DMS 273 (cell line): ENCODE data around the gene TINAGL1.
"Not testable (repeated sequence)": the region's sequence is repeated elsewhere in the genome, so short reads cannot be mapped to it uniquely, and the experiment has no call there.

ENCODE experiments used
- DNase-seq: peaks from one replicate; lab custom pipeline; 2025; ENCODE audit not compliant: unreplicated experiment; lab: John Stamatoyannopoulos, UW

The TINAGL1 gene

GRCh38 chr1:31583082-31583994 is 7.0 kb downstream of the TINAGL1 start:
- no peak for DNase-seq

DNA sequence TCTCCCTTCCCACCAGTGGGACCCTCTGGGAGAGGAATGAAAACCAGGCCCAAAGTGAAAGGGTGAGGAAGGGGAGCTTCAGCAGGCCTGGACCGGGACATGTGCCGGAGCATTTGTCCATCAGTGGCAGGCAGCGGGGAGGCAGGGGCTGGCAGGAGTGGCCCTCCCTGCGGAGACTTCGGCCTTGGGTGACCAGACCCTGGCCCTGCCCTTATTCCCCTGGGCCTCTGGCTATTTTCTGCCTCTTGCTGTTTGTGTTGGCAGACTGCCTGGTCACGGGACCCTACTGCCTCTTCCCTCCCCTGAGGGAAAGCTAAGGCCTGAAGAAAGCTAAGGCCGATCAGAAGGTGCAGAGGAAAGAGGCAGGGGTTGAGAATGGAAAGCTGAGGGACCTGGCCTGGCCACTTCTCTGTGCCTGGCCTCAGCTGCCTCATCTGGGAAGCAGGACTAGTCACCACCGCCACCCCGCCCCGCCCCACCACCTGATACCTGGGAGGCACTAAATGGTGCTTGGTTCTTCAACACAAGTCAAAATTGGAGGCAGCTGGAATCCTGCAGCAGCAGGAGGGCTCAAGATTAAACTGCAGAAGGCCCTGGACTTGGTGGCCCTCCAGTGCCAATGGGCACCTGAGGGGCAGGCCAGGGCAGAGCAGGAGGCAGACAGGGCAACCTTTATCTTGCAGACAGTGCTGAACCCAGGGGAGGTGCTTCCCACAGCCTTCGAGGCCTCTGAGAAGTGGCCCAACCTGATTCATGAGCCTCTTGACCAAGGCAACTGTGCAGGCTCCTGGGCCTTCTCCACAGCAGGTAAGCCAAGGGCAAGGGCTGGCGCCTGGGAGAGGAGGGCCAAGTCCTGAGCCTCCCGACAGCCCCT is 7.9 kb downstream of the TINAGL1 start:
- DNase-seq = peak; percentile 37

DNA sequence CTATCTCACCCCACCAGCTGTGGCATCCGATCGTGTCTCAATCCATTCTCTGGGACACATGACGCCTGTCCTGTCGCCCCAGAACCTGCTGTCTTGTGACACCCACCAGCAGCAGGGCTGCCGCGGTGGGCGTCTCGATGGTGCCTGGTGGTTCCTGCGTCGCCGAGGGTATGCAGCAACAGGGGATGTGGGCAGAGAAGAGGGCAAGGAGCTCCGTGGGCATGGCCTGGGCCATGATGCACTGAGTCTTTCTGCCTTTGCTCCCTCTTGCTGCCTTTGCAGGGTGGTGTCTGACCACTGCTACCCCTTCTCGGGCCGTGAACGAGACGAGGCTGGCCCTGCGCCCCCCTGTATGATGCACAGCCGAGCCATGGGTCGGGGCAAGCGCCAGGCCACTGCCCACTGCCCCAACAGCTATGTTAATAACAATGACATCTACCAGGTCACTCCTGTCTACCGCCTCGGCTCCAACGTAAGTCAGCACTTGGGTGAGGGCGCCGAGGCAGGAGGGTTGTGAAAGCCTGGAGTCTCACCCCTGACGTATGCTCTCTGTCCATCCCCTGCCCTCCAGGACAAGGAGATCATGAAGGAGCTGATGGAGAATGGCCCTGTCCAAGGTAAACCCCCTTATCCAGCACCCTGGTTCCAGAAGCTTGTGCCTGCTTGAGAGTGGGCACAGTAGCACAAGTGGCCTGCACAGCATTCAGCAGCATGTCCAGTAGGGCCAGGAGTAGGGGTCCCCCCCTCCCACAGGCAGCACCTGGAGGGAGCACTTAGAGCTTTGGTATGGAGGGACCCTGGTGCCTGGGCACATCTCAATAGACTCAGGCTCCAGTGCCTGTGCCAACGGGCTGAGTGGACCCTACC is 8.8 kb downstream of the TINAGL1 start:
- DNase-seq = no peak

DNA sequence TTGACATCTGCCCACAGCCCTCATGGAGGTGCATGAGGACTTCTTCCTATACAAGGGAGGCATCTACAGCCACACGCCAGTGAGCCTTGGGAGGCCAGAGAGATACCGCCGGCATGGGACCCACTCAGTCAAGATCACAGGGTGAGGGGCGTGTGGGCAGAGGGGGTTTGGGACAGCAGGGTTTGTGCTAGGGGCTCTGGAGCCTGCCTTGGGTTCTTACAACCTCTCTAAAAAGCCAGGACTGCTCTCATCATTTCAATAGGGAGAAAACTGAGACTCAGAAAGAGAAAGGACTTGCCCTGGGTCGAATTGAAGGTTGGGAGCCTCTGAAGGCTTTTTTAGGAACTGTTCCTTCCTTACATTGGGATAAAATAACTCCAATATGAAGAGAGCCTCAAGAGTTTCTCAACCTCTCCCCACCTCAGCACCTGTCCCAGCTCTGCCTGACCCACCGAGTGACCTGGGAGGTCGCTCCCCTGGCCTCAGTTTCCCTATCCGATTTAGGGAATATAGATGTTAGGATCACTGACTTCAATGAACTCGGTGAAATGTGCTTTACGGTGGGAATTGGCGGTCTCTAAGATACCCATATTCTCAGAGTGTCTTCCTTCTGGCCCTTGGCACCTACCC is 9.5 kb downstream of the TINAGL1 start:
- DNase-seq = no peak

DNA sequence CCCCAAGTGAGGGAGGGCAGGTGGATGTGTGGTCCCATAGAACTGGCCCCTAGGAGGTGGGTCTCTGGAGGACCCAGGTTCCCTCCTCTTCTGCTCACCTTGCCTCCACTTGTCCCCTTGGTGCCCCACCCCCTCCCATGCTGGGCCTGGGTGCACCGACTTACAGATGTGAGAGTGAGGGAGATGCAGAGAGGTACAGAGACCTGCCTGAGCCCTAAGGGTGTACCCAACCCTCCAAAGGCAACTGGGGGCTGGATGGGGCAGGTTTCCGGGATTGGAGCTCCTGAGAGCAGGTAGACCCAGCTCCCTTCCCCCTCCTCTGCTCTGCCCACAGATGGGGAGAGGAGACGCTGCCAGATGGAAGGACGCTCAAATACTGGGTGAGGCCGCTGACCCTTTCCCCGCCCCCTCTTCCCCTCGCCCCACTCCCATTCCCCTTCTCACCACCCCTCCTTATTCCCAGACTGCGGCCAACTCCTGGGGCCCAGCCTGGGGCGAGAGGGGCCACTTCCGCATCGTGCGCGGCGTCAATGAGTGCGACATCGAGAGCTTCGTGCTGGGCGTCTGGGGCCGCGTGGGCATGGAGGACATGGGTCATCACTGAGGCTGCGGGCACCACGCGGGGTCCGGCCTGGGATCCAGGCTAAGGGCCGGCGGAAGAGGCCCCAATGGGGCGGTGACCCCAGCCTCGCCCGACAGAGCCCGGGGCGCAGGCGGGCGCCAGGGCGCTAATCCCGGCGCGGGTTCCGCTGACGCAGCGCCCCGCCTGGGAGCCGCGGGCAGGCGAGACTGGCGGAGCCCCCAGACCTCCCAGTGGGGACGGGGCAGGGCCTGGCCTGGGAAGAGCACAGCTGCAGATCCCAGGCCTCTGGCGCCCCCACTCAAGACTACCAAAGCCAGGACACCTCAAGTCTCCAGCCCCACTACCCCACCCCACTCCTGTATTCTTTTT is 10.3 kb downstream of the TINAGL1 start:
- no peak for DNase-seq

- DNase-seq = not testable (repeated sequence)
These were observed 11.0 kb downstream of the TINAGL1 start for GRCh38 chr1:31587328-31587699.

GRCh38 chr1:31587720-31588423 is 11.6 kb downstream of the TINAGL1 start:
- DNase-seq = peak; percentile 85

DNA sequence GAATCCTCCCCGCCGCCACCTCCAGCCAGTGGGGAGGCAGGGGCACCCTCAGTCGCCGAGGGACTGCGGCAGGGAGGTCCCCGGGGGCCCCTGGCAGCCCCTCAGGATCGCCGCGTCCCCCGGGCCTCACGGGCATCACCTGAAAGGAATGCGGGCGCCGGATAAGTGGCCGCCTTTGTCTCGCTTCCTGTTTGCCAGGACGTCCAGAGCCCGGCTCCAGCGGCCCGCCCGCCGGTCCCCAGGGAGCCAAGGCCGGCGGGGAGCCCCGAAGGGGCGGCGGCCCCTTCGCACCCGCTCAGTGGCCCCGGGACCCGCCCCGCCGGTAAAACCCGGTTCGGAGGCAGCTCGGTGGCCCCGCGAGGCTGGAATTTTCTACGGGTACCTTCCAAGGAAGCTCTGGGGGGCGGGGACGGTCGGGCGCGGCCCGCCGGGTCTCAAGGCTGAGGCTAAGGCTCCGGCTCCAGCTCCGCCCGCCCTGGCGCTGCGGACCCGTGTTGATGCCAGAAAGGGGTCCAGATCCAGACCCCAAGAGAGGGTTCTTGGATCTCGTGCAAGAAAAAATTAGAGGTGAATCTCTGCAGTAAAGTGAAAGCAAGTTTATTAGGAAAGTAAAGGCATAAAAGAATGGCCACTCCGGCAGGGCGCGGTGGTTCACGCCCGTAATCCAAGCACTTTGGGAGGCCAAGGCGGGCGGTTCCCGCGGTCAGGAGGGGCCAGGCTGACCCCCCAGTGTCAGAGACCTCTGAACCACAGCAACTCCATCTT is 12.6 kb downstream of the TINAGL1 start:
- no peak for DNase-seq

GRCh38 chr1:31591425-31592093 is 15.2 kb downstream of the TINAGL1 start:
- DNase-seq = peak; percentile 44

DNA sequence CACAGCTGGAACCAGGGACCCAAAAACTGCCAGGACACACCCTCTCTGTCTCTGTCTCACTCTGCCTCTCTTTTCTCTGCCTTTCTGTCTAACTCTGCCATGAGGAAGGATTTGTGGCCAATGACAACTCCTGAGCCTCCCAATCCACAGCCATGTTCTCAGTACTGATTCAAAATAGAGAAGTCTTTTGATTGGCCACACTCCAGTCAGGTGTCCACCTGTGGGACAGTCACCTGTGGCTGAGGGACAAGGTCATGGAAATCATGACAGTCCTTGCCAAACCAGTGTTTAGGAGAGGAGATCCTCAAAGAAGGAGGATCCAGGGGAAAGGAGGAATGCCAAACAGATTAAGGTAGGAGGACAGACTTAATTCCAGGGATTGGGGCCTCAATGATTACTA is 15.8 kb downstream of the TINAGL1 start:
- no peak for DNase-seq

- DNase-seq = no peak
These were observed 16.9 kb downstream of the TINAGL1 start for GRCh38 chr1:31593136-31593665.

GRCh38 chr1:31593770-31594632 is 17.7 kb downstream of the TINAGL1 start:
- DNase-seq = peak; percentile 91

DNA sequence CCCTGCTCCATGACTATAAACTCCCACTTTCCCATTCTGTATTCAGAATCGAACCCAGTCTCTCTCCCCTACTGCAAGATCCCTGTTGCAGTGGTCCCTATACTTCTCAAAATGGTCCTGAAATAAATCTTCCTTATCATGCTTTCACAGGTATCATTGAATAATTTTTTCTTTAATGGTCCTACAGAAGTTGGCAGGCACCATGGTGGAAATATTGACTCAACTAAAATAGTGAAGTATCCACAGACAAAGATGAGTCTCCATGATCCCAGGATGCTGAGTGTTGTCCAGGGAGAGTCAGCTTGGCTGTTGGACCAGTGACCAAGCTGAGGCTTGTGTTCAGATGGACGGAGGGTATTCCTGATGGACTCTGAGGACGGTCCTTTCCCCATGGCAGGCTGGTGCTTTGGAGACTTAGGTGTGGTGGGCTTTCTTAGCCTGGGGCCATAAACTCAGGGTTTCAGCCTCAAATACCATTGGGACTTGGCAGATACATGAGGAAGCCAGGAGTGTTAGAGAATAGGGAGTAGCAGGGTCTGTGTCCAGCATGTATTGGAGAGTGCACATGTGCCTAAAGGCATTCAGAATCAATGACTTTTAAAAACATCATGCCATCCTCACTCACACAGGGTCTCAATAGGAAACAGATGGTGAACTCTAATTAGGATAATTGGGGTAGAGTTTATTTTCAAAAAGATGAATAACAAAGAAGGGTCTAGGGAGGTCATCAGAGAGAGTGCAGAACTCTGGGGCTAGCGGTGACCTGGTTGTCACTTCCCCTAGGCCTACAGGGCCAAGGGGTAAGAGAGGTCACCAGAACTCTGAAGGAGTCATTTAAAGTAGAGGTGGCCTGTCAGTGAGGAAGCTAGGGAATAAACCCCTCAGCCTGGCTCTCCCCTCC is 19.8 kb downstream of the TINAGL1 start:
- DNase-seq = peak; percentile 67

GRCh38 chr1:31596737-31597097 is 20.4 kb downstream of the TINAGL1 start:
- peak; percentile 67 for DNase-seq

- DNase-seq = no peak
These were observed 22.7 kb downstream of the TINAGL1 start for GRCh38 chr1:31598980-31599379.
